Activated effector memory CD4-positive, alpha-beta T cell treated with anti-CD3 and anti-CD28 coated beads, Interleukin-2, amount 50 U/mL, for 16 hours (primary cell): ENCODE data around the gene PRPS1.
"Not testable (repeated sequence)": the region's sequence is repeated elsewhere in the genome, so short reads cannot be mapped to it uniquely, and the experiment has no call there.

Experiments
- DNase-seq: peaks from one replicate; pipeline ENCODE4 v3.0.0-alpha.2; 2020

Gene PRPS1

GRCh38 chrX:107627838-107628661, at the start of gene PRPS1:
Gene PRPS1 (plus strand): TSS chrX:107628510. CDS start chrX:107628629, 119 bp downstream.
- peak; percentile 95 for DNase-seq

DNA sequence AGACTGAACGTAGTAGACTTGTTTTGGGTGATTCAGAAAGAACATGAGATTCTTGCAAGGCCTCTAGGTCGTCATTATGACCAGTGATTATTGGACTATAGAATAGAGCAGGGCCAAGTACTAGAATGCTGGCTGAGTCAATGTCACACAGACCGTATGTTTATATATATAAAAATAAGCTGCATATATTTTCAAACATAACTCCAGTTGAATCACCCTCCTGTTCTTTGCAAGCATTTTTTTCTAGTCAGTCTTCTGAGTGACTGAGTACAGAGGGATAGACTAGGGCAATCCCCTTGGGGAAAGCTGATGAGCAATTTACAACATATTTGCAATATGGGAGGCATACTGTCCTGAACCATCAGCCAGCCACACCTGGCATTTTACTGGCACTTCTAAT, 48.4 kb upstream of the PRPS1 start:
- no peak for DNase-seq

- DNase-seq = no peak
Measured at GRCh38 chrX:107581923-107582322, 46.4 kb upstream of the PRPS1 start.

DNA sequence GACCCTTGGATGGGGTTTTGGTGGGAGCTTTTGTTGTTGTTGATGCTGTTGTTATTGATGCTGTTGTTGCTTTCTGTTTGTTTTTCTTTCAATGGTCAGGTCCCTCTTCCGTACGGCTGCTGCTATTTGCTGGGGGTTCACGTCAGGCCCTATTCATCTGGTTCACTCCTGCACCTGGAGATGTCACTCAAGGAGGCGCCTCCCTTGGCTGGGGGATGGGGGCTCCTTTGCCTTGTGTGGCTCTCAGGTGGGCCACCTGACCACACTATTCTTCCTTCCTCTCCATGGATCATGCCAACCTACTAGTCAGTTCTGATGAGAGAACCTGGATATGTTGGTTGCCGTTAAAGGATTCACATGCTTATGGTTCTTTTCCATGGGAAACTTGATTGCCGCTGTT, 39.1 kb upstream of the PRPS1 start:
- no peak for DNase-seq

- DNase-seq = no peak
Measured at GRCh38 chrX:107596651-107597050, 31.7 kb upstream of the PRPS1 start.

DNA sequence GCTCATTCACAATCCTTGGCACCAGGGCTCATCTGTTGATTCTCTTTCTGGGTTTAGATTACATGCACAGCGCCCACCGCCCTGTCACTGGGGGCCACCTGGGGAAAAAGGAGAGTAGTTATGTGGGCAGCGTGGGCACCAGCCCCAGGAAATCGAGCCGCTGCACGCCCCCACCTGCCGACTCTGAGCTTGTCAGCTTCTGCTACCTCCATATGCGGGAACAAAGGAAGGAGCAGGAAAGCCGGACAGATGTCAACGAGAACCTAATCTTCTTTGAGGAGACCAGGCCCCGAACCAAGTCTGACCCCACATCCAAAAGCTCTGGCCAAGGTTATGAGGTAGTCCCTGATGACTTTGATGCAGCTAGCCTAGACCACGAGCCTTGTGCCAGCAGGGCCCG, 31.0 kb upstream of the PRPS1 start:
- DNase-seq = no peak

DNA sequence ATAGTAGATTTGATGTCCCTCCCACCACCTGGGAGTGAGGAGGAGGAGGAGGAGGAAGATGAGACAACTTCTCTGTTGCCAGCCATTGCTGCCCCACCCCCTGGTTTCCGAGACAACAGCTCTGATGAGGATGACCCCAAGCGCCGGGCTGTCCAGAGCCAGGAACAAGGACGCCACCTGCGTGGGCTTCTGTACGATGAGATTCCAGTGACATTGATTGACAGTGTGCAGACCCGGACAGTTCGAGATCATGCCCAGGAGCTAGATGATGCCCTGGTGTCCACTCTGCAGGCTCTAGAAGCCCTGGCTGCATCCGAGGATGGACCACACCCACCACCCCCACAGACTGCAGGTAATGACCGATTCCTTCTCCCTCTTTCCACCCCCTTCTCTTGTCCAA, 30.5 kb upstream of the PRPS1 start:
- DNase-seq = no peak

GRCh38 chrX:107599450-107599861, 28.9 kb upstream of the PRPS1 start:
- no peak for DNase-seq

DNA sequence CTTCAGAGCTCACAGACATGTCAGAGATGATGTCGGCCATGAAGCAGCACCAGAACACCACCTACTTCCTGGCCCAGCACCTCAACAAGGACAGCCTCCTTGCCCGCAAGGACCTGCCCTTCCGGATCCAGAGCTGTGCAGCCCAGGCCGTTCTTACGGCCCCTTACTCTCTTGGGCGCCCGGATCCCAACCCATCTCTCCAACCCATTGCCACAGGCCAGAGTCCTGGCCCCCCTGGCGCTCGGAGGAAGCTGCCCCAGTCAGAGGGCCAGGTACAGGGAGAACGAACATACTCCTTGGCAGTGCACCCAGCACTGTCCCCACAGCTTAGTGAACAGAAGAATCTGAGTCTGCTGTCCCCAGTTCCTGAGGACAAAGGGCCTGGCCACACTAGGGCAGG, 27.9 kb upstream of the PRPS1 start:
- no peak for DNase-seq

- no peak for DNase-seq
Measured at GRCh38 chrX:107601326-107601725, 27.0 kb upstream of the PRPS1 start.

DNA sequence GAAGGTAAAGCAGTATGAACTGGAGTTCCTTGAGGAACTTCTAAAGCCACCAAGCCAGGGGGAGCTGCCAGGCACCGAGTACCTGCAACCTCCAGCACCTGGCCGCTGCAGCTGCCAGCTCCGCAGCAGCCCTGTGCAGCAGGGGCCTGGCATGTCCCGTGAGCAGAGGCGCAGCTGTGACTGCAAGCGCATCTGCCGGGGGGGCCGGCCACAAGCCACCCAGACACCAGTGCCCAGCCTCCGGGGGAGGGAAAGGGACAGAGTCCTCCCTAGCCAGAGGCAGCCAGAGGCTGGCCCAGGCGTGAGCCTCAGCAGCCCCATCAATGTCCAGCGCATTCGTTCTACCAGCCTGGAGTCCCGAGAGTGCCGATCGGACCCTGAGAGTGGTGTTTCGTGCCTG, 26.6 kb upstream of the PRPS1 start:
- no peak for DNase-seq

DNA sequence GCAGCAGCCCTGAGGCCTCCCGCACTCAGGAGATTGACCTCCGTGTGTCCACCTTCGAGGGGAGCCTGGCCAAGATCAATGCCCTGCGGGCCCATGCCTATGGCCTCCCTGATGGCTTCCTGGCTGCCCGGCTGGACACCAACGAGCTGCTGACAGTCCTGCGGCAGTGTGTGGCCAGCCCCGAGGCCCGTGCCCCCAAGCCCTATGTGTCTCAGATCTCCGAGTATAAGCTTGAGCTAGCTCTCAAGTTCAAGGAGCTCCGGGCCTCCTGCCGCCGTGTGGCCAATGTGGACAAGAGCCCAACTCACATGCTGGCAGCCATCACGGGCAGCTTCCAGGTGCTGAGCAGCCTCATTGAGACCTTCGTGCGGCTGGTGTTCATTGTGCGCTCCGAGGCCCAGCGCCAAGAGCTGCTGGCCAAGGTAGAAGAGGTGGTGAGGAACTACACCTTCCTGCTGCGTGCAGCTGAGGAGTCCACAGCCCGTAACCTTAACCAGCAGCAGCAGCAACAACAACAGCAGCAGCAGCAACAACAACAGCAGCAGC, 25.5 kb upstream of the PRPS1 start:
- no peak for DNase-seq

DNA sequence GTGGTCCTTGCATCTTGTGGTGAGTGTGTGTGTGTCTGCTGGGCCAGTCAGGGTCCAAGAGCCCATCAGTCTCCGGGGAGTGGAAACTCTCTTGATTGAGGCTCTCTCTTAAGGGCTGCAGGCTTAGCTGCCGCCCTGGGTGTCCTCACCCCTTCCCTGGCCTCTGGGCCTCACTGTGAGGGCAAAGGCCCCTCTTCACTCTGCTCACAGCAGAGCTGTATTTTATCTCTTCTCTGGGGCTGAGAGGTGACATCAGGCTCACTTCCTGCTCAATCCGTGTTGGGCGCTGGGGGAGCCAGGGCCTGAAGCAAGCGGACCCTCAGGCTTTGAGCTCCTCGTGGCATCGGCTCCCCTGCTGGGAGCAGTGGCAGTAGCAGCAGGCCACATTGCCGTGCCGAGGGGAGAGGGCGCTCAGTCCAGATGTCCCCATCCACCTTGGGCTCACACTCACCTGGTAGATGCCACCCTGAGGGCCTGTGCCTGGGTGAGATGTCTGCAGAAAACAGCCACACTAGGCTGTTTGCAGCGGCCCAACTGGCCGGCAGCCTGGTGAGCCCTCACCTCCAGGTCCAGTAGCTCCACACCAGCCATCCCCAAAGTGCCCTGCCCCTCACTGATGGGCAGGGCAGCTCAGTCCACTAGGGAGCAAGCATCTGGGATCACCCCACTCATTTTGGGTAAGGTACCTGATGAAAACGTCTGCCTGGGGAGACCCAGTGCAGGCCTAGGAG, 24.7 kb upstream of the PRPS1 start:
- no peak for DNase-seq

- not testable (repeated sequence) for DNase-seq
Measured at GRCh38 chrX:107609061-107609460, 19.2 kb upstream of the PRPS1 start.

- DNase-seq = no peak
Measured at GRCh38 chrX:107610667-107611066, 17.6 kb upstream of the PRPS1 start.

DNA sequence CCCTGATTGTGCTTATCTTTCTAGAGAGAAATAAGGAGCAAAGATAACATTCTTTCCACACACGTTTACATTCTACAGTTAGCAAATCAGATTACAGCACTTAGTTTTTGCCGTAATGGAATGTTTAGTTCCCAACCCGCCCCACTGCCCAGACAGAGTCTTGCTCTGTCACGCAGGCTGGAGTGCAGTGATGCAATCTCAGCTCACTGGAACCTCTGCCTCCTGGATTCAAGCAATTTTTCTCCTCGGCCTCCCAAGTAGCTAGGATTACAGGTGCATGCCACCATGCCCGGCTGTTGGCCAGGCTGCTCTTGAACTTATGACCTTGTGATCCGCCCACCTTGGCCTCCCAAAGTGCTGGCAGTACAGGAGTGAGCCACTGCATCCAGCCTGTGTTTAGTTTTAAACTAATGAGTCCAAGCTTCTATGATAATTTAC, 8.4 kb upstream of the PRPS1 start:
- no peak for DNase-seq

DNA sequence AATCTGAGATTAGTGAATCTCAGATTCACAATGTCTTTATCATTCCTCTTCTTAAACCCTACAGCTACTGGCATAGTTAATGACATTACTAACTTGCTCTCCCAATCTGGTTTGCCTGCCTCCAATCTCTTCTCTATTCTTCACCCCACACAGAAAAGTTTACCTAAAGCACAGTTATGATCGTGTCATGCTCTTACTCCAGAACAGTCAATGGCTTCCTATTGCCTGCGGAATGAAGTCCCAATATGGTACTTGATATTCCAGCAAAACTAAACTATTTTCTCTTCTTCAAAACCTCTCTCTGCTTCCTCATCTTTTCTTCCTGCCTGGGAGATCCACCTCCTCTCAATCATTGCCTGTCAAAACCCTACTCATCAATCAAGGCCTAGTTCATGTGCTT, 3.4 kb upstream of the PRPS1 start:
- DNase-seq = no peak

DNA sequence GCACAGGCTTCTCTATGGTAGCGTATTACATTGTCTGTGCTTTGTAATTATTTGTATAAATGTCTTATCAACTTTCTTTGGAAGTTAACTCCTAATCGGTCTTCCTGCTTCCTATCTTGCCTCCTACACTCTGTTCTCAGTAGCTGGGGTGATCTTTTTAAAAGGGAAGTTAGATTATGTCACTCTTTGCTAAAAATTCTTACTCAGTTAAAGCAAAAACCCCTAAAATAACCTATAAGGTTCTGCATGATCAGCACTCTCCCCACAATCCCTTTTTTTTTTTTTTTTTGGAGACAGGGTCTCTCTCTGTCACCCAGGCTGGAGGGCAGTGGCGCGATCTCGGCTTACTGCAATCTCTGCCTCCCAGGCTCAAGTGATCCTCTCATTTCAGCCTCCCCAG, 2.6 kb upstream of the PRPS1 start:
- DNase-seq = no peak

DNA sequence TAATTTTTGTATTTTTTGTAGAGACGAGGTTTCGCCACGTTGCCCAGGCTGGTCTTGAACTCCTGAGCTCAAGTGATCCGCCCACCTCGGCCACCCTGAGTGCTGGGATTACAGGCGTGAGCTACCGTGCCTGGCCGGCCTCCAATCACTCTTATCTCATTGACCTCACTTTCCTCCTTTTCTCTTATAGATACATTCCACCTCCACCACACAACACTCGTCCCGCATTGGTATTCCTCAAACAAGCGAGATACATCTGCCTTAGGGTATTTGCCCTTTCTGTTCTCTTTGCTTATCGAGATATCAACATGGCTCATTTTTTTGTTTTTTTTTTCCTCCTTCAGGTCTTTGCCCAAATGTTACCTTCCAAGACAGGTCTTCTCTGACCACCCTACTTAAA, 1.8 kb upstream of the PRPS1 start:
- DNase-seq = no peak

GRCh38 chrX:107626916-107627315, 1.4 kb upstream of the PRPS1 start:
- DNase-seq = no peak

DNA sequence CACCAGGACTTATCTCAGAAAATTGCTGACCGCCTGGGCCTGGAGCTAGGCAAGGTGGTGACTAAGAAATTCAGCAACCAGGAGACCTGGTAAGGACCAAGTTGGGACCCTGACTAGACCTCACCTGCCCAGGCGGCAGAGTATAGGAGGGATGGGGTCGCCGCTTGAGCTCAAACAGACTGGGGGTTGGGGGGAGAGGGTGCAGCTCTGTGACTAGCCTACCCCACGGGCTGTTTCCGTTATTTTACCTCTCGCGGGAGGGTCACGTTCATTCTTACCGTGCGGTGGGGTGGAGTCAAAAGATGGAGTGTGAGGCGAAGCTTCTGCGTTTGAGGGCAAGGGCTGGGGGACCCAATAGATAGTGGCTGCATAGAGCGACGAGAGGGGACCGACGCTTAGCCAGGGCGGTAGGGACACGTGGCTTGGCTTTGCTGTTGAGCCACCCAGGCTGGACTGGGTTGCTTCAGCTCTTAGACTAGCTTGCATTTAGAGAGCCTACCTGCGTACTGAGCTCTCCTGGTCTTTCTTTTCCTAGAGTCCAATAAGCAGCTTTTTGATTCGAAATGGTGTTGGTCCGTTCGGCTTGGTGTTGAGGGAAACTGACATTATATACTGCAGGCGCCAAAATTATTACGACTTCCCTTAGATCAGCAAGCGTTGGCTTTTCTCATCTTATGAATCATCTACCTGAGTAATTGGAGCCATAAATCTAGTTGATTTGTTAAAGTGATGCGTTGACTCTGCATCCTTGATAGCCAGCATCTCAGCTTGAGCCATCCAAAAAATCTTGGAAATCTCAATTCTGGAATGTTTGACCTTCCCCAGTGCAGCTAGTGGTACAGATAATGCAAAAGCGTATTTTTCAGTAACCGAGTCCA, 591 bp downstream of the PRPS1 start:
- DNase-seq = peak; percentile 78

DNA sequence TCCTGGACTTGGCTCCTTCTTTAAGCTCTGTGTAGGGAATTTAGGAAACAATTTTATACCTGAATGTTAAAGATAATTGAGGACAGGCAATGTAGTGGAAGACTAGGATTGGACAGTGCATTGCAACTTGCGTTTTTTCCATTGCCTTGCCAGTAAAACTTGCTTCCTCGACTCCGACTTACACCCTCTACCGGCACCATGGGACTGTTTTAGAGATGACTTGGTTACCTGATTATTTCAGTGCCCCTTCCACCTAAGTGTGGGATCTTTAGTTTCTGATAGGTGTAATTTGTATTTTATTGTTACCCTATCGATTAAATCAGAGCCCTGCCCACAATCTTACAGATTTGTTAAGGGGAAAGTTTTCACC, 1.2 kb downstream of the PRPS1 start:
- no peak for DNase-seq

DNA sequence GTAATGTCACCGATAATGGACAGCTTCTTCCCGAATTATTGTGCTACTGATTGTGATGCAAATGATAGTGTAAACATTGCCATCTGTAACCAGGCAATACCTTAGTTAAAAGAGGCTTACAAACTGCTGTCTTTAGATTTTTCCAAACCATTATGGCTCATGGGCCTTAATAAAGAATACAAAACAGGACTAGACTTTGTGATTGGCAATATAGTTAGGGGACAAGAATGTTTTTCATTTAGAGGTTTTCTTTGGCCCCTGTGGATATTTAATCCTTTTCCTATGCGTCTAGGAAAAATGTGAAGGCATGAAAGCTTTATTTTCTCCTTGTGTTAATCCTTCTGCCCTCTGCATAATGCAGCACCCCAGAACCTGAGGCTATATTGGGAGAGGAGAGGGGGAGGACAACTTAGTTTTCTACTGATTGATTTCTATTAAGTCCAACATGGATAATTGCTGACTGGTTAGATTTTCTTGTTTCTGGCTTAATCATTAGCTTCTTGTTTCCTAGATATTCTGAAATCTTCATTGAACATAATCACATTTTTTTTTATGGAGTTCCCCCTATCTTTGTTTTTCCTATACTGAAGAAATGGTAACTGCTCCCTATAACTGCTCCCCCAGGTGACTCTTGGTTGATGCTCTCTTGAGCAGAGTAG, 1.9 kb downstream of the PRPS1 start:
- no peak for DNase-seq
